Mucosa of gallbladder (tissue), 1 donor: ENCODE results near the gene MYO15A. TPM values are rescaled to one million over a fixed set of nuclear protein-coding genes. Genes with fewer than 3 reads are reported as not detected.

Experiments used
- DNase-seq: peaks from one replicate; pipeline ENCODE4 v3.0.0-alpha.2; 2020; ENCODE audit warnings: low spot score
- total RNA-seq: library from RNA; stranded (reverse); gene quantifications from one replicate; pipeline ENCODE4 v1.2.1, GENCODE V29; 2021
- donor health status: DM: no; HTN: no; CAD: no.

MYO15A gene
- total RNA-seq, 1 donor from 2014 or later: 3.3 TPM

- peak; percentile 99 for DNase-seq
Observed at GRCh38 chr17:18183334-18184142, 75.0 kb downstream of the MYO15A start, which contains the start of gene ALKBH5. Gene ALKBH5 (plus strand): TSS chr17:18183828. CDS start chr17:18184244, 416 bp downstream.

GRCh38 chr17:18184143-18185031, 75.8 kb downstream of the MYO15A start:
- DNase-seq: peak; percentile 56

GRCh38 chr17:18185391-18185790, 76.8 kb downstream of the MYO15A start:
- DNase-seq: no peak

GRCh38 chr17:18185832-18186626, 77.5 kb downstream of the MYO15A start:
- no peak for DNase-seq

- DNase-seq: no peak
Observed at GRCh38 chr17:18186627-18186982, 78.0 kb downstream of the MYO15A start.

- DNase-seq: no peak
Observed at GRCh38 chr17:18187226-18187625, 78.7 kb downstream of the MYO15A start.

- no peak for DNase-seq
Observed at GRCh38 chr17:18187821-18188761, 79.5 kb downstream of the MYO15A start.

- DNase-seq: no peak
Observed at GRCh38 chr17:18190628-18191235, 82.2 kb downstream of the MYO15A start.

GRCh38 chr17:18191236-18191667, 82.7 kb downstream of the MYO15A start:
- peak; percentile 54 for DNase-seq

- DNase-seq: no peak
Observed at GRCh38 chr17:18191967-18192366, 83.4 kb downstream of the MYO15A start.

- DNase-seq: no peak
Observed at GRCh38 chr17:18194394-18194793, 85.8 kb downstream of the MYO15A start.

- no peak for DNase-seq
Observed at GRCh38 chr17:18194804-18195203, 86.2 kb downstream of the MYO15A start.

- DNase-seq: no peak
Observed at GRCh38 chr17:18195246-18195645, 86.7 kb downstream of the MYO15A start.

- DNase-seq: no peak
Observed at GRCh38 chr17:18197535-18198194, 89.1 kb downstream of the MYO15A start.

GRCh38 chr17:18198530-18198929, 90.0 kb downstream of the MYO15A start:
- DNase-seq: no peak

GRCh38 chr17:18201108-18201507, 92.6 kb downstream of the MYO15A start:
- DNase-seq: no peak

- no peak for DNase-seq
Observed at GRCh38 chr17:18203308-18203707, 94.8 kb downstream of the MYO15A start.

GRCh38 chr17:18205861-18206260, 97.3 kb downstream of the MYO15A start:
- no peak for DNase-seq

GRCh38 chr17:18206962-18207361, 98.4 kb downstream of the MYO15A start:
- DNase-seq: no peak

GRCh38 chr17:18208092-18208491, 99.5 kb downstream of the MYO15A start:
- no peak for DNase-seq
